Omental fat pad (tissue), 4 donors: Measurements from ENCODE around the gene MPP2. TPM values are rescaled to one million over a fixed set of nuclear protein-coding genes. Genes with fewer than 3 reads are reported as not detected.

Experiments
- ATAC-seq: fragments of 150-250 bp; one replicate; pipeline ENCODE4 v1.9.1; 2016; ENCODE audit warnings: mild to moderate bottlenecking, moderate library complexity; ENCODE audit not compliant: low FRiP score
- DNase-seq: peaks from one replicate; pipeline ENCODE4 v3.0.0-alpha.2; 2019; ENCODE audit warnings: low spot score
- total RNA-seq, 4 donors: library from RNA; depleted of rRNA; stranded (reverse); fragments of >200 nt; gene quantifications; one replicate each; pipeline ENCODE4 v1.1.0, GENCODE V29; 2016
- TF ChIP-seq, protein P1 (sequence below), 3 donors: fragments of 450-650 bp; IDR thresholded peaks; one replicate each; pipeline ENCODE4 v1.5.1; 2016 to 2017; ENCODE audit warnings: antibody characterized with exemption in 3 of 3, mild to moderate bottlenecking in 3 of 3, moderate library complexity in 2 of 3

Gene MPP2
- total RNA-seq, 4 donors from 2014 or later: 1.3 to 4.5 (median 3.2) TPM

DNA sequence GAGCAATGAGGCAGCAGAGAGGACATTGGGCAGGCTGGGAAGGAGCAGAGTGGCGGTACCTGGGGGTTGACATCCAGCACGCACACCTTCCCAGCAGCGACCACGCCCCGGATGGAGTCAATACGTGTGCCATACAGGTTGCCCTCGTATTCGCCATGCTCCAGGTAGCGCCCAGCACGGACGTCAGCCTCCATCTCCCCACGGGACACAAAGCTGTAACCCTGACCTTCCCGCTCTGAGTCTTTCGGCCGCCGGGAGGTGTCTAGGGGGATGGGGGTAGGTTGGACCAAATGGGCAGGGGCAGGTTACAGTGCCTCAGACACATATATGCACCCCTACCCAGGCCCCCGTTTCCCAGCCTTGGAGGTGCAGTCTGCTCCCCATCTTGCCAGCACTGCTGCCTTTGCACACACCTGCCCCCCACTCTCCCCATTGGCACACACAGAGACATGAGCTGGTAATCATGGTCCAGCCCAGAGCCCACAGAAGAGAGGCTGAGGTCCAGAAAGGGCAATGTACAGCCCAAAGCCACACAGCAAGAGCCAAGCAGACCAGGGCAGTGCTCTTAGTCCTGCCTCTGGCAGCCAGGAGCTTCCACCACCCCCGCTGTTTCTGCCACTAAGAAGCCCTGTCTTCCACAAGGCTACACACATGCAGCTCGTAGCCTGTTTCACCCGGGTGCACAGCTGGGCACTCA is 27.5 kb downstream of the MPP2 start:
- TF ChIP-seq, protein P1, sequence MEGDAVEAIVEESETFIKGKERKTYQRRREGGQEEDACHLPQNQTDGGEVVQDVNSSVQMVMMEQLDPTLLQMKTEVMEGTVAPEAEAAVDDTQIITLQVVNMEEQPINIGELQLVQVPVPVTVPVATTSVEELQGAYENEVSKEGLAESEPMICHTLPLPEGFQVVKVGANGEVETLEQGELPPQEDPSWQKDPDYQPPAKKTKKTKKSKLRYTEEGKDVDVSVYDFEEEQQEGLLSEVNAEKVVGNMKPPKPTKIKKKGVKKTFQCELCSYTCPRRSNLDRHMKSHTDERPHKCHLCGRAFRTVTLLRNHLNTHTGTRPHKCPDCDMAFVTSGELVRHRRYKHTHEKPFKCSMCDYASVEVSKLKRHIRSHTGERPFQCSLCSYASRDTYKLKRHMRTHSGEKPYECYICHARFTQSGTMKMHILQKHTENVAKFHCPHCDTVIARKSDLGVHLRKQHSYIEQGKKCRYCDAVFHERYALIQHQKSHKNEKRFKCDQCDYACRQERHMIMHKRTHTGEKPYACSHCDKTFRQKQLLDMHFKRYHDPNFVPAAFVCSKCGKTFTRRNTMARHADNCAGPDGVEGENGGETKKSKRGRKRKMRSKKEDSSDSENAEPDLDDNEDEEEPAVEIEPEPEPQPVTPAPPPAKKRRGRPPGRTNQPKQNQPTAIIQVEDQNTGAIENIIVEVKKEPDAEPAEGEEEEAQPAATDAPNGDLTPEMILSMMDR (IDR thresholded peaks at IDR 0.05): no peak
- DNase-seq: no peak
- no peak for ATAC-seq

DNA sequence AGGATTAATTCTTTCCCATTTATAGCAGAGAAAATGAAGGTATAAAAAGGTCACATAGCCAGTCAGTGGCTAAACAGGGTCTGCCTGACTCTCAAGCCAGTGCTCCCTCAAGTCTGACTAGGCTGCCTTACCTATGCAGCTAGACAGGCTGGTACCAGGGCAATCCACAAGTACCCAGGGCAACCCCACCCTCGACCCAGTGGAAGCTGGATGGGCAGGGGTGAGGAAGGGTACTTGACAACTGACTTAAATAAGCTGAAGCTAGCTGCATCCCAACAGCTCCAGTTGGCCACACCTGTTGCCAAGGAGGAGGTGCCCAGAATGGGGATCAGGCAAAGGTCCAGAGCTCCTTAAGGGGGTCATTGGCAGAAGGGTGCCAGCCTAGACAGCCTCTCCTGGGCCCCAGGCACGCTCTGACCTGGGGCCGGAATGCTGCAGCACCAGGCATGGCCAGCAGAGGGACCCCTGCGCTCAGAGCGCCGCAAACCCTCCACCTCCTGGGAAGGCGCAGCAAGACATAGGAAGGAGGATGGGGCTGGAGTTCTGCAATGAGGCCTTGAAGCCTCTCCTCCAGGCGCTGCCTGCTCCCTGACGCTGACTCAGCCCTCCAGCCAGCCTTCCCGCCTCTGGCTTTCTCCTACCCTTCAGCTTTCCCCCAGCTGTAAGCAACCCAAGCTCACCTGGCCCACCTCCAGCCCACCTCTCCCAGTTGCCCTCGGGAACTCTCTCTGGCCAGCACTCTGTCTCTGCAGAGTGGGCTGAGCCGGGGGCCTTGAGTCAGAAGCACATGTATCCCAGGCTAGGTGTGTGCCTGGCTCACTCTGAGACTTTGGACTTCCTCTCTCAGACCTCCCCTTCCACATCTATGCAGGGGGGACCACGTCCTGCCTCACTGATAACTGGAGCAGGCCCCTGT is 28.8 kb downstream of the MPP2 start:
- ATAC-seq (peak; percentile 86), DNase-seq (peak; percentile 70)
- TF ChIP-seq, protein P1 (IDR thresholded peaks at IDR 0.05): peak in 2 of 3 donors; percentile 41 to 92

DNA sequence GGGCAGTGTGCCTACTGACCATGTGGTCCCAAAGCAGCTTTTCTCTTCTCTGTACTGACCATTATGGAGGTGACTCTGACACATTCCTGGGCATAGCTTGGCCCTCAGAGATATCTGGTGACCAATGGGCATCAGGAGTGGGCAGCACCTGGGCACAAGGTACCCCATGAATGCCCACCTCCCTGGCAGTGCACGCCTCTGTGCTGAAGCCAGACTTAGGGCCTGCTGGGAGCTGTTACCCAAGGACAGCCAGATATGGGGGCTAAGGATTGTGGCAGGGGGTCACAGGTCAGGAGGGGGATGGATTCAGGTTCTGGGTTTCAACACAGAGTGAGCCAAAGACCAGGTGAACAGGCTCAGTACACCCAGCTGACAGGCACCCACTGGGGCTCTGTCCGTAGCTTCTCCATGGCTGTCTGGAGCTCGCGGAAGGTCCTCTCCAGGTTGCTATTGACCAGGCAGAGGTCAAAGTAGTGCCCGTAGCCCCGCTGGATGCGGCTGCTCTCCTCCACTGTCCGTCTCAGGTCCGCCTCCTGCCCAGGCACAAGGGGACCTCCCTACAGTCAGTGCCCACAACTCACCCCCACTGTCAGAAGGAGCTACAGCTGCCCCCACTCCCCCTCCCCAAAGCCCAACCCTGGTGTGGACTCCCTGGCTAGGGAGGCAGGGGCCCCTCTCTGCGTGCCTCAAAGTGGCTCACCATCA is 29.7 kb downstream of the MPP2 start:
- TF ChIP-seq, protein P1 (IDR thresholded peaks at IDR 0.05): no peak
- ATAC-seq (no peak), DNase-seq (no peak)

DNA sequence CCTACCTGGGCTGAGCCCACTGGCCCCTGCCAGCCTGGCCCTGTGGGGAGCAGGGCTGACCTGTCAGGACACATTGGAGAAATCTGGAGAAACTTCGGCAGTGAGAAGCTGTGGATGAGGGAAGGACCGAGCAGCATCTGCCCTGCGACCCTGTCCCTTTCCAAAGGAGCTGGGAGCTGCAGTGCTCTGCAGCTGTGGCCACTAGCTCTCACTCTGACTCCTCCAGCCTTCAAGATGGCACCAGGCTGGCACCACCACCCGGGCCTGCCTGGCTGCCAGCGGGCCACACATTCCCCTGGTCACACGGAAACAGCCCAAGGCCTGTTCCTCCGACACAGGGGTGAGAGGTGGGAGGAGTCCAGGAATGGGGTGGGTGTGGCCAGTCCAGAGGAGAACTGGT is 30.3 kb downstream of the MPP2 start:
- no peak for ATAC-seq
- no peak for DNase-seq
- TF ChIP-seq, protein P1 (IDR thresholded peaks at IDR 0.05): no peak

DNA sequence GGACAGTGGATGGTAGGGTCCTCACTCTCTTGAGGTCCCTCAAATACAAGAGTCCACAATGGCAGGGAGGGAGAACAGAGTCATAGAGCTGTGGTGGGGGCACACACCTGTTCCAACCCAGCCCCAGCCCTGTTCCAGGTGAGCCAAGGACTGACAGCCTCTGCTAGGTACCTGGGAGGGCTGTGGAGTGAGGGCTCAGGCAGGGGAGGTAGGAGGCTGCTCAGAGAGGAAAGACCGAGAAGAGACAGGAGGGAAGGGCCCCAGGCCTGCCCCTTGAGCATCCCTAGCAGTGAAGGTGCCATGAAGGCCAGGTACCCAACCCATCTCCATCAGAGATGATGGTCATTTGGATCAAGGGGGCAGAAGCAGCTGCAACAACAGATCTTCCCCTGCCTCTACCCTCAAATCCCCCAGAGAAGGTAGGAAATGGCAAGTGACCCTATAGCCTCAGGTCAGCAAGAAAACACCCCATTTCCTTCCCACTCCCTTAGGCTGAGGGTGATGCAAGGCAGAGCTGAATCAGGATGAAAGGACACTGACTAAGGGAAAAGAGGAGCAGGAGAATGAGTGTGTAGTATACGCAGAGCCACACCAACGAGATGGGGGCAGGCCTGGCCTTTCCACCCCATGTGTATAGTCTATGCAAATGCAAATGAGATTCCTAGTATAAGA is 31.7 kb downstream of the MPP2 start:
- DNase-seq (no peak), ATAC-seq (no peak)
- TF ChIP-seq, protein P1 (IDR thresholded peaks at IDR 0.05): no peak

DNA sequence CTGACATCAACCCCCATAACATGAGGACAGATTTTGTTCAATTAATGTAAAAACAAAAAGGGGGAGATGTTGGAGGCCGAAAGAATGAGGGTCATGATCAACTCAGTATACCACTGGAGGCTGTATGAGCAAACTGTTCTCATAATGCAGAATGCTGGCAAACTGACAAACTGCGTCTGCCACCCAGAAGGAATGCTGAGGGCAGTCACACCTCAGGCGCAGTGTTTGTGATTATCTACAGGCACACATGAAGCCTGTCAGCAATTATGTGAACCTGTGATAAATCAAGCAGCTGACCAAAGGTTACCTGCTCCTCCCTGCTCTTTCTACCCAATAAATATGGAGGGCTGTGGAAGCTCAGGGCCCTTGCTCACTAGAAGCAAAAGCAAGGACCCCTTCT is 33.0 kb downstream of the MPP2 start:
- TF ChIP-seq, protein P1 (IDR thresholded peaks at IDR 0.05): no peak
- DNase-seq (no peak), ATAC-seq (no peak)
